Esophagus squamous epithelium (tissue), 5 donors: ENCODE data around the gene KIFBP. TPM values are rescaled to one million over a fixed set of nuclear protein-coding genes. Genes with fewer than 3 reads are reported as not detected.
A peak's percentile ranks its signal among the peaks of the same experiment; 100 is the strongest.

Experiments
- DNase-seq: peaks from one replicate; lab custom pipeline; 2025; lab: John Stamatoyannopoulos, UW
- H3K27ac ChIP-seq, 4 donors: fragments of 200-600 bp; sonication (generic); one replicate each; pipeline ENCODE4 v1.5.1; 2016 to 2019; ENCODE audit warnings: mild to moderate bottlenecking in 1 of 4
- H3K27me3 ChIP-seq, 4 donors: fragments of 200-600 bp; sonication (generic); 1 replicate in 3 of 4; 2 replicates in 1 of 4; pipeline versions ENCODE4 v1.5.1 to v1.6.0; 2017 to 2021; ENCODE audit warnings: antibody characterized with exemption in 1 of 4
- H3K36me3 ChIP-seq, 3 donors: fragments of 200-600 bp; sonication (generic); one replicate each; pipeline ENCODE4 v1.5.1; 2016 to 2019
- H3K4me1 ChIP-seq, 3 donors: fragments of 200-600 bp; sonication (generic); one replicate each; pipeline ENCODE4 v1.5.1; 2017 to 2019
- H3K4me3 ChIP-seq, 4 donors: fragments of 200-600 bp; sonication (generic); 1 replicate in 3 of 4; 2 replicates in 1 of 4; pipeline ENCODE4 v1.5.1; 2016 to 2019; ENCODE audit warnings: mild to moderate bottlenecking in 2 of 4, moderate library complexity in 1 of 4
- H3K9me3 ChIP-seq, 3 donors: fragments of 200-600 bp; sonication (generic); one replicate each; pipeline ENCODE4 v1.5.1; 2016 to 2019
- POLR2A ChIP-seq, 4 donors: fragments of 450-650 bp; IDR thresholded peaks; one replicate each; pipeline ENCODE4 v1.6.1; 2017; ENCODE audit warnings: antibody characterized with exemption in 4 of 4, mild to moderate bottlenecking in 4 of 4, moderate library complexity in 3 of 4
- WGBS, 2 donors: methylation state at CpG; one replicate each; pipeline ENCODE4 v1.1.5; 2018; 5-methylcytosine and 5-hydroxymethylcytosine counted together
- intact Hi-C: fragments of 100-400 bp; cut with DNase I; formaldehyde crosslinking; loops from one replicate; pipeline ENCODE4 v1.15.0; 2022
- total RNA-seq, 4 donors: library from RNA; depleted of rRNA; stranded (reverse); fragments of >200 nt; gene quantifications; one replicate each; pipeline ENCODE4 v1.1.0, GENCODE V29; 2016
- TF ChIP-seq, protein P1 (sequence below), 6 experiments: fragments of 450-650 bp in 4 of 6; fragments of 200-600 bp in 2 of 6; sonication (generic) in 2 of 6; IDR thresholded peaks; one replicate each; pipeline ENCODE4 v1.5.1; 2016 to 2019; ENCODE audit warnings: antibody characterized with exemption in 6 of 6, mild to moderate bottlenecking in 4 of 6, moderate library complexity in 4 of 6
- donor health status: DM: yes; HTN: yes; CAD: no.

The KIFBP gene
- total RNA-seq, 4 donors from 2014 or later = 15.5 to 31.0 (median 16.4) TPM

DNA sequence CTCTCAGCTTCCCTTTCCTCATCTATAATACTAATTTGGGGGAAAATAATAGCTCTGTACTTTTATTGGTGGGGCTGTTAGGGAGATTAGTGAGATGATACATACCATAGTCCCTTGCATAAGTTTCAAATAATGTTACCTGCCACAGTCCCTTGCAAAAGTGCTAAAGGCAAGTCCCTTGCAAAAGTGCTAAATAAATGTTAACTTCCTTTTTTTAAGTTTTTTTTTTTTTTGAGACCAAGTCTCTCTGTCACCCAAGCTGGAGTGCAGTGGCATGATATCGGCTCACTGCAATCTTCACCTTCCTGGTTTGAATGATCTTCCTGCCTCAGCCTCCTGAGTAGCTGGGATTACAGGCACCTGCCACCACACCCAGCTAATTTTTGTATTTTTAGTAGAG, 55.9 kb downstream of the KIFBP start:
- Histone ChIP-seq H3K4me3 (no peak overlapping the region), H3K4me1 (peaks cover 0 to 21% (median 11%) of the 10 kb centered on the region in 3 donors), H3K9me3 (no peaks in the 10 kb centered on the region), H3K27ac (peak overlapping the region; percentile 42 to 77 (median 68)), H3K36me3 (no peaks in the 10 kb centered on the region), H3K27me3 (no peaks in the 10 kb centered on the region)
- WGBS, 2 donors = 50 to 64% methylated on average over 1 of the region's 1 CpG
- DNase-seq = no peak
- intact Hi-C loops = no loop called here
- TF ChIP-seq, protein P1, sequence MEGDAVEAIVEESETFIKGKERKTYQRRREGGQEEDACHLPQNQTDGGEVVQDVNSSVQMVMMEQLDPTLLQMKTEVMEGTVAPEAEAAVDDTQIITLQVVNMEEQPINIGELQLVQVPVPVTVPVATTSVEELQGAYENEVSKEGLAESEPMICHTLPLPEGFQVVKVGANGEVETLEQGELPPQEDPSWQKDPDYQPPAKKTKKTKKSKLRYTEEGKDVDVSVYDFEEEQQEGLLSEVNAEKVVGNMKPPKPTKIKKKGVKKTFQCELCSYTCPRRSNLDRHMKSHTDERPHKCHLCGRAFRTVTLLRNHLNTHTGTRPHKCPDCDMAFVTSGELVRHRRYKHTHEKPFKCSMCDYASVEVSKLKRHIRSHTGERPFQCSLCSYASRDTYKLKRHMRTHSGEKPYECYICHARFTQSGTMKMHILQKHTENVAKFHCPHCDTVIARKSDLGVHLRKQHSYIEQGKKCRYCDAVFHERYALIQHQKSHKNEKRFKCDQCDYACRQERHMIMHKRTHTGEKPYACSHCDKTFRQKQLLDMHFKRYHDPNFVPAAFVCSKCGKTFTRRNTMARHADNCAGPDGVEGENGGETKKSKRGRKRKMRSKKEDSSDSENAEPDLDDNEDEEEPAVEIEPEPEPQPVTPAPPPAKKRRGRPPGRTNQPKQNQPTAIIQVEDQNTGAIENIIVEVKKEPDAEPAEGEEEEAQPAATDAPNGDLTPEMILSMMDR (IDR thresholded peaks at IDR 0.05) = no peak
- TF ChIP-seq POLR2A (IDR thresholded peaks at IDR 0.05) = no peak

DNA sequence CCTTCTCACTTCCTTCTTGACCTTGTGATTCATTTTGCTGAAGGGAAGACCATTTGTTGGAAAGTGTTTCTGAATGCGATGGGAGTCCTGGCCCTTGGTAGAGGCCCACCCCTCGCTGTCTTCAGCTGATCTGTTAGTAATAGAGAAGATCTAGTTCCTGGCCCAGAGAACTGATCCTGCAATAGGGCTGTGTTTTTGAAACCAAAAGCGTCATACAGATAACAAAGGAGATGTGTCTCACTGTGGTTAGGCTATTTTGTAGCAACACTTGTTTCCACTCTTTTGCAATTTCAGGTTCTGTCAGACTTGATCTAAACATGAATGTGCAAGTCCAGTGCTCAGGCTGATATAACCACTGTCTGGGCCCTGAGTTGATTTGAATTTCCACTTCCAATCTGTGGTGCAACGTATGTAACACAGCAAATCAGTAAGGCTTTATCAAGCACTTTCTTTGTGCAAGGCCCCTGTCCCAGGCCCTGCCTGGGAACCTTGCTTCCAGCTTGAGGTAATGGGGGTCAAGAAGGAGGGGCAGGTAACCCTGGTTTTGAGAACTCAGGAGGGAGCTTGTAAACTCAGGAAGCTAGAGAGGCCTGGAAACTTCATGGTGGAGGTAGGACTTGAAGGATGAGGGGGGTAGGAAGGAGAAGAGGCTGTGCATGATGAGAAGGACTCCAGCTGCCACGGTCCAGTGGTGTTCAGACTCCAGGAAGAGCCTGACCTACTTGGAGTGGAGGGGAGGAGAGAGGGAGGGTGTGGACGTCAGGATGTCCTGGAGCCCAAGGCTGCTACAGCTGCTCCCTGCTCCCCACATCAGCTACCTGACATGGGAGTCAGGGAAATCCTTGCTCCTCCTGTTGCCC, 57.1 kb downstream of the KIFBP start:
- no peak overlapping the region for H3K4me3 ChIP-seq
- intact Hi-C loops = no loop called here
- DNase-seq = no peak
- H3K27ac ChIP-seq = peak overlapping the region; percentile 47 to 77 (median 68)
- no peaks in the 10 kb centered on the region for H3K27me3 ChIP-seq
- no peaks in the 10 kb centered on the region for H3K36me3 ChIP-seq
- H3K4me1 ChIP-seq = peaks cover 0 to 21% (median 11%) of the 10 kb centered on the region in 3 donors
- 10 to 35% methylated on average over 5 to 6 of the region's 6 CpGs for WGBS, 2 donors
- H3K9me3 ChIP-seq = no peaks in the 10 kb centered on the region
- TF ChIP-seq, protein P1 (IDR thresholded peaks at IDR 0.05) = no peak
- peak in 1 of 4 donors; percentile 40 for TF ChIP-seq POLR2A (IDR thresholded peaks at IDR 0.05)

DNA sequence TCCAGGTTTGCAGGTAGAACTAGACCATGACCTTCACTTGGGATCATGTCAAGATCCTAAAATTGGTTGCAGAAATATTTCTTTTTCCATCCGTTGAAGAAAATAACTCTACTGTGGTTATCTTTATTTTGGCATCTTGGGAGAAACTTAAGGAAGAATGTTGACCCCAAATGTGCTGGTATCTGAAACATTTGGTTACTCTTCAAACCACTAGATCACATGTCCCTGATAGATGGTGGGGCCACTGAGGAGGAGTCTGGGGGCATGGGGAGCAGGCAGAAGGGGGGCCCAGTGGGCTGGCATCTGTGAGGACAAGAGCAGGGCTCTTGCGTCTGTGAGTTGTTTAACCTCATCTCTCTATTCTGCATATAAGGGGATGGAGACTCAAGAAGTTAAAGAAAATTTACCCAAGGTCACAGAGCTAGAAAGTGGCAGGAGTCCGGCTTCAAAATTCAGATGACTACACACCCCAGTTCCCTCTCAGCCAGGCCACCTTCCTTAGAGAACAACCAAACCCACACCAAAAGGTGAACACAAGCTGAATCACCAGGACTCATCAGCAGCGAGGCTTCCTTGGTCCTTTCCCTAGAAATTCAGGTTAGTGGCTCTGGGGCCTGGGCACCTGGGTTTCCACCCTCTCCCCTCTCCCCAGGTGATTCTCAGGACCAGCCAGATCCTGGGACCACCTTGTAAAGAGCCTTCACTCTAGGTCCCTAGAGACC, 58.7 kb downstream of the KIFBP start:
- no peaks in the 10 kb centered on the region for H3K9me3 ChIP-seq
- TF ChIP-seq POLR2A (IDR thresholded peaks at IDR 0.05) = no peak
- TF ChIP-seq, protein P1 (IDR thresholded peaks at IDR 0.05) = no peak
- no peak overlapping the region for H3K4me3 ChIP-seq
- H3K36me3 ChIP-seq = no peaks in the 10 kb centered on the region
- intact Hi-C loops = no loop called here
- peaks cover 0 to 21% (median 11%) of the 10 kb centered on the region in 3 donors for H3K4me1 ChIP-seq
- peak overlapping the region in 3 of 4 donors; percentile 49 to 76 (median 57) for H3K27ac ChIP-seq
- no peaks in the 10 kb centered on the region for H3K27me3 ChIP-seq
- DNase-seq = no peak
- 65 to 77% methylated on average over 4 of the region's 4 CpGs for WGBS, 2 donors

DNA sequence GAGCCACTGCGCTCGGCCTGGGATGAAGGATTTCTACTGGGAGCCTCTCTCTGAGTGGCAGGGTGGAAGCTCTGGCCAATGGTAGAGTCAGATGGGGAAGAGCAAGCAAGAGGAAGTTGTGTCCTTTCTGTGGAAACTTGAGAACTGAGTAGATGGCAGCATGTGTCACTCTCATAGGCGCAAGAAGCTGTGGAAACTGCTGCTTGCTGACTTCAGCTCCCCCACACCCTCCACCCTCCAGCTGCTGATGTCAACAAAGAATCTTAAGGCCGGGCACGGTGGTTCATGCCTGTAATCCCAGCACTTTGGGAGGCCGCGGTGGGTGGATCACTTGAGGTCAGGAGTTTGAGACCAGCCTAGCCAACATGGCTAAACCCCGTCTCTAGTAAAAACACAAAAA, 59.5 kb downstream of the KIFBP start:
- intact Hi-C loops = no loop called here
- no peak for DNase-seq
- TF ChIP-seq, protein P1 (IDR thresholded peaks at IDR 0.05) = no peak
- TF ChIP-seq POLR2A (IDR thresholded peaks at IDR 0.05) = peak in 1 of 4 donors; percentile 43
- Histone ChIP-seq H3K9me3 (no peaks in the 10 kb centered on the region), H3K27ac (peak overlapping the region; percentile 19 to 76 (median 55)), H3K27me3 (no peaks in the 10 kb centered on the region), H3K4me3 (no peak overlapping the region), H3K36me3 (no peaks in the 10 kb centered on the region), H3K4me1 (peaks cover 0 to 21% (median 11%) of the 10 kb centered on the region in 3 donors)
- WGBS, 2 donors = 33 to 54% methylated on average over 5 of the region's 8 CpGs

DNA sequence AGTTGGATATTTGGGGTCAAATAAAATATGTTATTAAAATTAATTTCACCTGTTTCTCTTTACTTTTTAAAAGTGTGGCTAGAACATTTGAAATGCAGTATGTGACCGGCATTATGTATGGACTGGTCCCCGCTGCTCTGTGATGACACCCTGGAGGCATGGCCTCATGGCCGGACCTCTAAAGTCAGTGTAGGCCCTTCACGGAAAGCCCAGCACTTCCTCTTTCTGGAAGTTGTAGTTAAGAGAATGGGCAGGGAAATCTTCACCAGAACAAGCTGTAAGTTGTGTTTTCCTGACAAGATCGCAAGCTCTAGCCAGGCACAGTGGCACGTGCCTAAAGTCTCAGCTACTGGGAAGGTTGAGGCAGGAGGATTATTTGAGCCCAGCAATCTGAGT, 61.0 kb downstream of the KIFBP start:
- DNase-seq = no peak
- H3K4me3 ChIP-seq = no peak overlapping the region
- TF ChIP-seq, protein P1 (IDR thresholded peaks at IDR 0.05) = no peak
- TF ChIP-seq POLR2A (IDR thresholded peaks at IDR 0.05) = no peak
- 78 to 79% methylated on average over 4 to 6 of the region's 6 CpGs for WGBS, 2 donors
- no peaks in the 10 kb centered on the region for H3K36me3 ChIP-seq
- peaks cover 0 to 17% (median 7%) of the 10 kb centered on the region in 3 donors for H3K4me1 ChIP-seq
- intact Hi-C loops = no loop called here
- H3K27ac ChIP-seq = peak overlapping the region in 3 of 4 donors; percentile 10 to 62 (median 53)
- no peaks in the 10 kb centered on the region for H3K27me3 ChIP-seq
- H3K9me3 ChIP-seq = no peaks in the 10 kb centered on the region
